NCI-H146 treated with DMSO at 0.1 percent for 48 hours (cell line): Measurements from ENCODE around the gene PHOX2B.
"Not testable (repeated sequence)": the region's sequence is repeated elsewhere in the genome, so short reads cannot be mapped to it uniquely, and the experiment has no call there.

Experiments used
- DNase-seq: peaks from one replicate; lab custom pipeline; 2025; ENCODE audit not compliant: unreplicated experiment; lab: John Stamatoyannopoulos, UW

PHOX2B gene

DNA sequence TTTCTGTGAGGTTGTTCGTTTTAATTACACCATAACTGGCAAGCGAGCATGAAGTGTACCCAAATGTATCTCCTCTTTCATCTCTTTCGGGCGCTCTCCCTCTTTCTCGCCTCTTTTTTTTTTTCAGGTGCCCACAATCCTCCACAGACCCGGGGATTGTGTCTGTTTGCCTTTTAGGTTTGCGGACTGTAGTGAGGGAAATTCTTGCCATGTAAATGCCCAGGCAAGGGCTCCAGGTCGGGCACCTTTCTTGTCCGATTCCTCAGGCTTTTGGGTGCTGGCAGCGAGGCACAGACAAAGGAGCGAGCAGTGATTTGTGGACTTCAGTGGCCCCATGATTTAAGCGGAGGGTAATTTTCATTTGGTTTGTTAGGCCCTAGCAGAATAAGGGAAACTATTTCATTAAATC is 1.1 kb upstream of the PHOX2B start:
- DNase-seq = no peak

GRCh38 chr4:41748074-41748570 is 403 bp downstream of the PHOX2B start:
- no peak for DNase-seq

DNA sequence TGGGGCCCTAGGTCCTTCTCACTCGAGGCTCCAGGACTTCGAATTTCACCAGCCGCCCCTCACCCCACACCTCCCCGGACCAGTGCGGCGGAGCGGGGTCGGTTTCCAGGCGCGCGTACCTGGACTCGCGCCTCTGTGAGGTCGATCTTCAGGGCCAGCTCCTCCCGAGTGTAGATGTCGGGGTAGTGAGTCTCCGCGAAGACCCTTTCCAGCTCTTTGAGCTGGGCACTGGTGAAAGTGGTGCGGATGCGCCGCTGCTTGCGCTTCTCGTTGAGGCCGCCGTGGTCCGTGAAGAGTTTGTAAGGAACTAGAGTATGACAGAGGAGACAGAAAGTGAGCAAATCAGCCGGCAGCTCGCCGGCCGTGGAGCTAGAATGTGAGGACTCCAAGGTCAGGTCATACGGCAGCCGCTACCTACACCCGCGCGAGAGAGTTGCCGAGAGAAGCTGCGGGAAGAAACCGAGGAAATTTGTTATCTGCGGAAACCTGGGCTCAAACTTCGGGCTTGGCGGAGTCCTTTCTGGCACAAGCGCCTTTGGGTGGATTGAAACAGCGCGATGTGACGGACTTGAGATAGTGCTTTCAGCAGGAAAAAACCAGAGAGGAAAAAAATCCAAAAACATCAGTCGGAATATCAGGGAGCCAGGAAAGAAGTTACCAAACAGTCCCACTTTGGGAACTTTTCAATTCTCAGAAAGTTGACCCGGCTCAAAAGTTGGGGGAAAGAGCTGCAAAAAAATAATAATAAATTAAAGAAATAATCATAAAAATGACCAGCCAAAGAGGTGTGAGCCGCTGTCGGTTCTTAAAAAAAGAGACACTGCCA is 1.1 kb downstream of the PHOX2B start:
- DNase-seq = no peak

- DNase-seq = no peak
Measured at GRCh38 chr4:41746440-41747229, 1.9 kb downstream of the PHOX2B start.

DNA sequence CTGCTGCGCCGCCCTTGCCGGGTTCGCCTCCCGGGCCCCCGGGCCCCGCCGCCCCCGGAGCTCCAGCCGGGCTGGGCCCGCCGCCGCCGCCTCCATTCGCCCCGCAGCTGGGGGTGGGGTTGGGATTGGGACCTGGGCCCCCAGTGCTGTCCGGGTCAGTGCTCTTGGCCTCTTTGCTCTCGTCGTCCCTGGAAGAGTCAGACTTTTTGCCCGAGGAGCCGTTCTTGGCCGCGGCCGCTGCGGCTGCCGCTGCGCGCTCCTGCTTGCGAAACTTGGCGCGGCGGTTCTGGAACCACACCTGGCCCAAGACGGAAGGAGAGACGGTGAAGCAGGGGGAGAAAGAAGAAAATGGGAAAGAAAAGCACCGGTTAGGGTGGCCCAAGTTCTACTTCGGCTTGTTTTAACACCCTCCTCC is 2.5 kb downstream of the PHOX2B start:
- DNase-seq = no peak

DNA sequence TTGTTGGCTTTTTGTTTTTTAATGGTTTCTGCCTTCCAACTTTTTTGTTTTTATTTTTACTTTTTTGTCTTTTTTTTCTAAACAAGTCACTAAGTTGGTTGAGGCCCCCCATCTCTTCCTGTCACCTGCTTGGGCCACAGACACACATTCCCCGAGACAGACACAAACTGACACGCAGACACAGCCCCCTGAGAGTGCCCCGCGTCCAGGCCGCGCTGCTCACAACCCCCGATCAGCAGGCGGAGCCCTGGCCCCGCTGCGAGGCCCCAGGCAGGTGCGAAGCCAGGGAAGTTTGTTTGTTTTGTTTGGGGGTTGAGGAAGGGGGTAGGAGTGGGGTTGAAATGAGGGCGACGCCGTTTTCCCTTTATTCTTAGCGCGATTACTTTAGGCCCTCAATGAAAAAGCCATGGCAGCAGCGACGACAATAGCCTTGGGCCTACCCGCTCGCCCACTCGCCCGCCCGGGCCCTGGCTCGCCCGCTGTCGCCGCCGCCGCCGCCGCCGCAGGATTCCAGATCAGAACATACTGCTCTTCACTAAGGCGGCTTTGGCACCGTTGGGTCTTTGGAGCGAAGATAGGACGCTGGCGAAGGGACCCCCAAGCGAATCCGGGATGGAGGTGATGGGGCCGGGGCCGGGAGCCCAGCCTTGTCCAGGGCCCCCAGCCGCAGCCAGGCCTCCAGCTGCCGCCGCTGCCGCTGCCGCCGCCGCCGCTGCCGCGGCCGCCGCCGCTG is 3.1 kb downstream of the PHOX2B start:
- DNase-seq = no peak

DNA sequence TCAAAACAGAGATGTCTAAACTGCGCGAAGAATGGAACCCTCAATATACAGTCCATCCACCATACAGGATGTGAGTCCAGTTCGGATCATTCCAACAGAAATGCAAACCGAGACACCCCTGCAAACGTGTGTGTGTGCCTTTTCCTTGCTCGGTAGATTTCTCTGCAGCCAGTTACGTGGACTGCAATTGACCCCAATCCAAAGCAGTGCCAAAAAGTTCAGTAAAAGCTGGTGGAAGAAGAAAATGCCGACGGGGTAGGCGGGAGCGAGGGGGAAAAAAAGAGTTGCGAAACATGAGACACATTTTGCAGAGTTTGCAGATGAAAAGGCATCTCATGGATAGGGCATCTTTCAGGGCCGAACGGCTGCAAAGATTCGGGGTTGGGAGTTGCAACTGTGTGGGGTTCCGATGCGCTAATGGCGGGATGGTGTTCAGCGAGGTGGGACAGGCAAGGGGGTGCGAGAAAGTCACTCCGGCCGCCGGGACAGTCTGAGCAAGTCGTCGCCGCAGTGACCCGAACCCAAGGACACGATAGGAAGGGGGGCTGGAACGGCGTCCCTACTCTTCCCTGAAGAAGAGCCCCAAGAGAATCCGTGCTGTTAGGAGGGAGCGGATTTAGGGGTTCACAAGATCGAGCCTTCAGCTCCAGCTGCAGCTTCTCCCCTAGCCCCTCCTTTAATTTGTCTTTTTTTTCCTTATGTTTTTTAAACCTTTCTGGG is 3.8 kb downstream of the PHOX2B start:
- no peak for DNase-seq

DNA sequence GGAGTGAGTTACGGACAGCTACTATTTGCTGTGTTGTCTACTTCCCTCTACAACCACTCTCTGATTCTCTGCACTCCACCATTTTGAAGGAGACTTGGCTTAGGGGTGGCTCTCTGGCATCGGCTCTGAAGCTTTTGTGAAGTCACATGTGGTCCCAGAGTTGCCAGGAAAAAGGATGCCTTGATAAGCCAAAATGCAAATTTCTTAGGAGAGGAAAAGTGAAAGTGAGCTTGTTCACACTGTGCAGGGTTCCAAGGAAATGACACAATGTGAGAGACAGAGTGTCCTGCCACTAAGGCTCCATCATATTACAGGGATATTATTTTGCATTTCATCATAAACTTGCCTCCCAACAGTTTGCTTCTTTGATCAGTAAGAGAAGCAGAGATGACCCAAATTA is 7.2 kb downstream of the PHOX2B start:
- DNase-seq = no peak

DNA sequence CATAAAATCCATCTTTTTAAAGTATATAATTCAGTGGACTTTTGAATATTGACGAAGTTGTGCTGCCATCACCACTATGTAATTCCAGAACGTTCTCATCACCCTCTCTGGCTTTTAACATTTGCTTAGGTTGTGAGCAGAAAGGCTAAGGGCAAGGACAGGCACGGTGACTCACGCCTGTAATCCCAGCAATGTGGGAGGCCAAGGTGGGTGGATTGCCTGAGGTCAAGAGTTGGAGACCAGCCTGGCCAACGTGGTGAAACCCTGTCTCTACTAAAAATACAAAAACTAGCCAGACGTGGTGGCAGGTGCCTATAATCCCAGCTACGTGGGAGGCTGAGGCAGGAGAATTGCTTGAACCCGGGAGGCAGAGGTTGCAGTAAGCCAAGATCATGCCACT is 11.0 kb downstream of the PHOX2B start:
- not testable (repeated sequence) for DNase-seq

- no peak for DNase-seq
Measured at GRCh38 chr4:41734371-41734770, 14.2 kb downstream of the PHOX2B start.

DNA sequence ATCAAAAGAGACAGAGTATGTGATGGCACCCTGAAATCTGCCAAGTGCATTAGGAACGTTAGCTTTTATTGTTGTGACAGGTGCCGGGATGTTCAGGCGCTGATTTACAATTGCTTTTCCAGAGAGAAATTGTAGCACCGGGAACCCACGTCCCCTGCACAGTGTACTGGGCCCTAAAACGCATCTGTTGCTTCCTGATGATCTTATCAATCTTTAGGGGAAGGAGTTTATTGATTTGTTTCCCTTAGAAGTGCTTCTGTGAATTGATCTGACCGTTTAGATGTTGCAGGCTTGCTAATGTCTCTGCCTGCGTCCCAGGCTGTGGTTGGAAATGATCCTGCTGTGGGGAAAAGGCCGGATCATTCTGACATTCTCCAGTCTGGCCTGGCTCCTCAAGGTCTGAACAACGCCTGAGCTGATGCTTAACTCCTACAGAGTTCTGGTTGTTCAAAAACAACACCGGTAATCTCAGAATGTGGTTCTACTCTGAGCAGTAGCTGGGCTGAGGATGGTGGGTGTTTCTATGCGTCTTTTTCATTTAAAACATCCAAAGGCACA is 16.9 kb downstream of the PHOX2B start:
- DNase-seq = no peak

GRCh38 chr4:41728573-41728913 is 20.0 kb downstream of the PHOX2B start:
- no peak for DNase-seq

DNA sequence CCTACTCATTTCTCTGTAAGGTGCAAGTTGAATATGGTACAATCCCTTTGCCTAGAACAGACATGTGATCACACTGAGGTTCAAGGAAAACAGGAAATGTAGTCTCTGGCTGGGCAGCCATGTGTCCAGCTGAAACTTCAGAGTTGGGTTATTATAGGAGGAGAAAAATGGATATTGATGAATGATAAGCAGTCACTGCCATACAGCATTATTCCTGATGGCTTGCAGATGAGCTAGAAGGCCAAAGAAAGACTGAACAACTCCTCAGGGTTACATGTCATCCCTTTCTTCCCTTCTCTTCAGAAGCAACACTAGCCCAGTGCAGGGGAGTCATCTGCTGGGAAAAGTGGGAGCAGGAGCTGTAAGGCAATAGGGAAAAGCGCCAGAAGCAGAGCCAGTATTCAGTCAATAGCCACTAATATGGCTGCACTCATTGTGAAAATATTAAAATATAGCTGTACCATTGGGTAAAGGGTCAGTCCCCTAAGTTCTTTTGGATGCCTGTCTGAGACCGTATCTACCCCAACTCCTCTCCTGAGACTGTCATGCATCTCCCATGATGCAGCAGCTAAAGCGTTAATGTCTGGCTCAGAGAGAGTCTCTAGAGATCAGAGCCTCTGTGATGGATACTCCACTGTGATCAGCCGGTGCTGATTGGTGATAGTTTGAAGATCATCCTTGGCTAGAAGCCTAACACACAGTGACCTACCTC is 20.5 kb downstream of the PHOX2B start:
- DNase-seq = no peak

DNA sequence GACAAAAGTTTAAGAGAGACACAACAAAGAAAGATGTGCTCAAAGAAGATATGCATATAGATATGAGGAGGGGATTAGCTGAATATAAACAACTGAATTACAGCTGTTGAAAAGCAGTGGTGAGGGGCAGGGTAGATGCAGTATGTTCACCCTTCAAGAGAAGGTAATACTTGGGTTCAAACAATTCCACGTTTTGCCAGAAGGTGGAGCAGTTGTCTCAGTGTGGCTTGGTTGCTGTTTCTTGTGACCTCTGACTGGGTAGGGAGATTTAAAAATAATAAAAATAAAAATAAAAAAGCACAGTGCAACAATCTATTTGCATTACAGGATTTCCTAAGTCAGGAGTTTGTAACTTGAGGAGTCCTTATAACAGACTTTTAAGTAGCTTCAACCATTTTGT is 23.3 kb downstream of the PHOX2B start:
- DNase-seq = no peak

GRCh38 chr4:41723286-41723685 is 25.2 kb downstream of the PHOX2B start:
- no peak for DNase-seq

DNA sequence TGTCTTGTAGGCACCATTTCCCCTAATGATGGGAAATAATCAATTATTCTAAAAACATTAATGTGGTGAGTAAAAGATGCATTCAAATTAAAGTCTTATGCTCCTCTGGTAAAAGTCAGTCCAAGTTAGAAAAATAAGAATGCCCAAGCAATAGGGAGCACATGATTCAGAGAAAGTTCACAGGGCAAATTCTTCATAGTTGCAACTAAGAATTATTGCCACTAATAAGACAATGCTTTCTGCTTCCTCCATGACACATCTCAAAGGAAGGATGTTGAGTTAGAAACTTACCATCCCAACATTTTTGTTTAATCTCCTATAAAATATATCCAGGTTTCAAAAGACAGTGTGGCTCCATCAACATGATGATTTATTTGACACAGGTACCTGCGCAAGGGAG is 26.3 kb downstream of the PHOX2B start:
- no peak for DNase-seq

GRCh38 chr4:41719417-41719816 is 29.1 kb downstream of the PHOX2B start:
- no peak for DNase-seq

- DNase-seq = no peak
Measured at GRCh38 chr4:41718907-41719306, 29.6 kb downstream of the PHOX2B start.

DNA sequence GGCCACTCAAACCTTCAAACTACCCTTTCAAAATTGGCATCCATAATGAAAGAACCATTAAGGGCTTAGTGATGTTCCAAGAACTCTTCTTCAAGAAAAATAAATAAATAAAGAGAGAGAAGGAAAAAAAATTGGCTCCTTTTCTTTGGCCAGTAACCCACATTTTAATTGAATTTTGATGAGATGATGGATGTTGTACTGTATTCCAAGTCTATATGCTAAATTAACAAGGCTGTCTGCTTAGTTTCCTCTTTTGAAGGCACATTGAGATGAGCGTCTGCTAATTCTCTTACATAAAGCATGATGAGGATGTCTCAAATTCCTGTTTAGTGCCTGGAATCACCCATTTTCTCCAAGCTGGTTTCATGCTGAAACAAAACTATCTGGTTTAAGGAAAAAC is 33.4 kb downstream of the PHOX2B start:
- DNase-seq = no peak

DNA sequence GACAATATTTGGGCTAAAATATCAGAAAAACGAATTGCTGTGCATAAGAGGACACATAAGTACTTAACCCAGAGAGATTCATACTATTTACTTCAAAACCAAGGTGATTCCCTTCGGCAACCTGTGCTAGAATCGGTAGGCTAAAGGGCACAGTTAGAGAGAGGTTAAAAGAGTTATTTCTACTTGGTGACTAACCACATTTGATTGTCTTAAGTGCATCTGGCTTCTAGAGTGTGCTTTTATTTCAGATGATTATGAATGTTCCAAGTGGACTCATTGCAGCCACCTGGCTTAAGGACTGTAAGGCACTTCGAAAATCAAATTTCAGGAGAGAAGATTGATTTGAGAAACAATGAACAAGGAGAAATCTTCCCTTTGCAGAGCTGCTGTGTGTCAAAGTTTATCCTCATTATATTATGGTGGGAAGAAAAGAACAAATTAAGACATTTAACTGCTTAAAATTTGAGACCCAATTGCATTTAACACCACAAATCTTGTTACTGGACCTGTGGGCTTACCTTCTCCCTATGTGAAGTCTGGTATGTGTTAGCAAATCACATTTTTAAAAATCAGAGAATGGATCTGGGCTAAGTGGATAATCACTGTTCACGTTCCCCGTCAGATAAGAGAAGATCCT is 34.0 kb downstream of the PHOX2B start:
- no peak for DNase-seq
